ENCODE data around the gene ZNF354B. TPM values are rescaled to one million over a fixed set of nuclear protein-coding genes. Genes with fewer than 3 reads are reported as not detected.

The ZNF354B gene
- total RNA-seq, result 12.3 and 14.1 TPM in 2 replicates

DNA sequence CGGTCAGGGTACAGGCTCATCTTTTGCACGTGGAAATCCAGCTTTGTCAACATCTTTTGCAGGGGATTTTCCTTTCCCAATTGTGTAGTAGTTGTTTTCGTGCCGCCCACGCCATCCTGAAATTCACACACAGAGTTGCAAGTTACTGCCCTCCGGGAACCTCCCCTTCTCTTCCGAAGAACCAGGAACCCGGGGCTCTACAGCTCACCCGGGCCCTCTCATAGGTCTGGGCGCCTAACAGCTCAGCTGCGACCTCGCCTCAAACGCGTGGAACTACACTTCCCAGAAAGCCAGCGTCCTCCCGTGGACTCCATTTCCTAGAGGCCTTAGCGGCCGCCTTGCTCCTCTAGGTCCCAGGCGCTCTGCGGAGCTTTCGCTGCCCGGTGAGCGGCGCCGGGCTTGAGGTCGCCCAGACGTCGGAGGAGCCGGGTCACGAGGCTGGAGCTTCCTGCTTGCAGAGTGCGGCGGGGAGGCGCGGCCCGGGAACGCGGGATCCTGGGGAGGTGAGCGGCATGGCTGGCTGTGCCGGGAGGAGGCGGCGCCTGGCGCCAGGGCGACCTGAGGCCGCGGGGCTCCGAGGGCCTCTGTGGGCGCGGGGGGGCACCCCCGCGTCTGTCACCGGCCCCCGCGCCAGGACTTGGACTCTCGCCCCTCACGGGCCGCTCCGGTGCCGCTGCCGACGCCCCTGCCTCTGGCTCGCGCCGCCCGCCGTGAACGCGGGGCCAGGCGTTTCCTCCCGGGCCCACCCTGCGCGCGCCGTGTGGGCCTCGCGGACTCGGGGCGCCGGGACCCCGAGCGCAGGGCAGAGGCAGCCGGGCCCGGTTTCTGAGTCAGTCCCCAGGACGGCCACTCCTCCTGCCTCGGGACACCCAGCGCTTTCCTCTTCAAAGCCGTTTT, at the start of gene ZNF354B:
TSS of gene ZNF354B (plus strand) at position 329 of the 897 bp plus-strand sequence. CDS start 1,095 bp downstream, outside the sequence.
- H3K9me3 ChIP-seq (ENCODE audit: low read depth, low read length), result no peaks in the 10 kb centered on the region
- peak within 1 kb of the TSS; percentile 87 for H2AFZ ChIP-seq (ENCODE audit: low read length)
- peaks cover 6% of the 10 kb centered on the region for H4K20me1 ChIP-seq (ENCODE audit: insufficient read depth, low read length)
- TF ChIP-seq, protein P1, sequence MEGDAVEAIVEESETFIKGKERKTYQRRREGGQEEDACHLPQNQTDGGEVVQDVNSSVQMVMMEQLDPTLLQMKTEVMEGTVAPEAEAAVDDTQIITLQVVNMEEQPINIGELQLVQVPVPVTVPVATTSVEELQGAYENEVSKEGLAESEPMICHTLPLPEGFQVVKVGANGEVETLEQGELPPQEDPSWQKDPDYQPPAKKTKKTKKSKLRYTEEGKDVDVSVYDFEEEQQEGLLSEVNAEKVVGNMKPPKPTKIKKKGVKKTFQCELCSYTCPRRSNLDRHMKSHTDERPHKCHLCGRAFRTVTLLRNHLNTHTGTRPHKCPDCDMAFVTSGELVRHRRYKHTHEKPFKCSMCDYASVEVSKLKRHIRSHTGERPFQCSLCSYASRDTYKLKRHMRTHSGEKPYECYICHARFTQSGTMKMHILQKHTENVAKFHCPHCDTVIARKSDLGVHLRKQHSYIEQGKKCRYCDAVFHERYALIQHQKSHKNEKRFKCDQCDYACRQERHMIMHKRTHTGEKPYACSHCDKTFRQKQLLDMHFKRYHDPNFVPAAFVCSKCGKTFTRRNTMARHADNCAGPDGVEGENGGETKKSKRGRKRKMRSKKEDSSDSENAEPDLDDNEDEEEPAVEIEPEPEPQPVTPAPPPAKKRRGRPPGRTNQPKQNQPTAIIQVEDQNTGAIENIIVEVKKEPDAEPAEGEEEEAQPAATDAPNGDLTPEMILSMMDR (IDR thresholded peaks at IDR 0.05; ENCODE audit: extremely low read depth, low read depth, low read length), result no peak
- H3K79me2 ChIP-seq (ENCODE audit: insufficient read depth, low read length), result peaks cover 30% of the 10 kb centered on the region
- peak within 1 kb of the TSS; percentile 82 for H3K4me2 ChIP-seq (ENCODE audit: insufficient read depth, low read length)
- H3K4me1 ChIP-seq (ENCODE audit: insufficient read depth, low read length), result peaks cover 5% of the 10 kb centered on the region
- no peaks in the 10 kb centered on the region for H3K27me3 ChIP-seq (ENCODE audit: insufficient read depth, low read length)
- peak within 1 kb of the TSS; percentile 84 for H3K4me3 ChIP-seq (ENCODE audit: insufficient read depth, low read length)
- H3K27ac ChIP-seq (ENCODE audit: low read depth, low read length), result peak within 1 kb of the TSS; percentile 60
- H3K36me3 ChIP-seq (ENCODE audit: insufficient read depth, low read length), result peaks cover 10% of the 10 kb centered on the region
- peak; percentile 98 for DNase-seq (ENCODE audit: insufficient read length, low spot score, missing footprints)

DNA sequence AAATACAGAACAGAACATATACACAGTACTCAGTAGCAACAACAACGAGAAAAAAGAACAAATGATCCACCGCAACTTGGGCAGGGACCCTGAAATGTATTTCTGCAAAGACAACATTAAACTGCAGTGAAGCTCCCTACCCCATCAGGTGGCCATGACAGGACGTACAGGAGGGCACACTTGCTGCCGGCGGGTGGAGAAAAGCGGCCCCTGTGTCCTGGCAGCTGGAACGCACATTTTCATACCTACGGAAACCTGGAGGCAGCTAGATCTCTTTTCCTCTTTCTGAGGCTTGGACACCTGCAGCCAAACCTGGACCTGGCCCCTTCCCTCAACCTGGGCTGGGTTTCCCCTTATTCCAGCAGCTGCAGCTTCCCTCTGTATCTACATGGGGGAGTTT, 42.2 kb upstream of the ZNF354B start:
- no peak for DNase-seq (ENCODE audit: insufficient read length, low spot score, missing footprints)
- no peaks in the 10 kb centered on the region for H4K20me1 ChIP-seq (ENCODE audit: insufficient read depth, low read length)
- no peaks in the 10 kb centered on the region for H3K79me2 ChIP-seq (ENCODE audit: insufficient read depth, low read length)
- H3K4me1 ChIP-seq (ENCODE audit: insufficient read depth, low read length), result no peaks in the 10 kb centered on the region
- no peaks in the 10 kb centered on the region for H3K9me3 ChIP-seq (ENCODE audit: low read depth, low read length)
- H3K27me3 ChIP-seq (ENCODE audit: insufficient read depth, low read length), result no peaks in the 10 kb centered on the region
- H2AFZ ChIP-seq (ENCODE audit: low read length), result no peak overlapping the region
- H3K4me2 ChIP-seq (ENCODE audit: insufficient read depth, low read length), result no peak overlapping the region
- H3K36me3 ChIP-seq (ENCODE audit: insufficient read depth, low read length), result no peaks in the 10 kb centered on the region
- H3K27ac ChIP-seq (ENCODE audit: low read depth, low read length), result no peak overlapping the region
- no peak overlapping the region for H3K4me3 ChIP-seq (ENCODE audit: insufficient read depth, low read length)
- TF ChIP-seq, protein P1 (IDR thresholded peaks at IDR 0.05; ENCODE audit: extremely low read depth, low read depth, low read length), result no peak

DNA sequence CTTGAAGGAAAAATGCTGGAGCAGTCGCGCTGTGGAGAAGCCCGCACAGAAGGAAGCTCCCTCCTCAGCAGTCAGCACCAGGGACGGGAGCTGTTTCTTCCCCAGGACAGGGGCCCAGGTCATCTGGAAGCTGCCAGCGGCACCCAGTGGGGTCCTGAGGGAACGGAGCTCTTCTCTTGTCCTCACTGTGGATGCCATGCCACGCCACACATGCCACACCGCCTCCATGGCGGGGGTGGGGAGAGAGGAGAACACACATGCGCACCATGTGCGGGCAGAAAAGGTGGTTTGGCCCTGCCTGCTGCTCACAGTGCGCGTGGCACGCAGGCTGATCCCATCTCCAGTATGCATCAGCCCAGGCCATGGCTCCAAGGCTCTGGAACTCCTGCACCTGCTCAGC, 41.7 kb upstream of the ZNF354B start:
- Histone ChIP-seq H3K79me2 (ENCODE audit: insufficient read depth, low read length) (no peaks in the 10 kb centered on the region), H3K36me3 (ENCODE audit: insufficient read depth, low read length) (no peaks in the 10 kb centered on the region), H2AFZ (ENCODE audit: low read length) (no peak overlapping the region), H3K9me3 (ENCODE audit: low read depth, low read length) (no peaks in the 10 kb centered on the region), H3K27me3 (ENCODE audit: insufficient read depth, low read length) (no peaks in the 10 kb centered on the region), H3K4me3 (ENCODE audit: insufficient read depth, low read length) (no peak overlapping the region), H4K20me1 (ENCODE audit: insufficient read depth, low read length) (no peaks in the 10 kb centered on the region), H3K27ac (ENCODE audit: low read depth, low read length) (no peak overlapping the region), H3K4me1 (ENCODE audit: insufficient read depth, low read length) (no peaks in the 10 kb centered on the region), H3K4me2 (ENCODE audit: insufficient read depth, low read length) (no peak overlapping the region)
- TF ChIP-seq, protein P1 (IDR thresholded peaks at IDR 0.05; ENCODE audit: extremely low read depth, low read depth, low read length), result no peak
- DNase-seq (ENCODE audit: insufficient read length, low spot score, missing footprints), result no peak

DNA sequence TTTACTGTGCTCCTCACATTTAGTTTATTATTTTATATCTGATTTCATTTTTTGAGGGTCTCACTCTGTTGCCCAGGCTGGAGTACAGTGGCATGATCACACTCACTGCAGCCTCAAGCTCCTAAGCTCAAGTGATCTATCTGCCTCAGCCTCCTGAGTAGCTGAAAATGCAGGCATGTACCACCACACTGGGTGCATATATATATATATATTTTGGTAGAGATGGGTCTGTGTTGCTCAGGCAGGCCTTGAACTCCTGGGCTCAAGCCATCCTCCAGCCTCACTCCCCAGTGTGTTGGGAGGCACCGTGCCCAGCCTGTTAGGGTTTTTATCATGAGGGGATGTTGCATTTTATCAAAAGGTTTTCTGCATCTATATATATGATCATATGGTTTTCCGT, 39.8 kb upstream of the ZNF354B start:
- DNase-seq (ENCODE audit: insufficient read length, low spot score, missing footprints), result no peak
- no peaks in the 10 kb centered on the region for H3K4me1 ChIP-seq (ENCODE audit: insufficient read depth, low read length)
- no peaks in the 10 kb centered on the region for H3K9me3 ChIP-seq (ENCODE audit: low read depth, low read length)
- H3K79me2 ChIP-seq (ENCODE audit: insufficient read depth, low read length), result no peaks in the 10 kb centered on the region
- H3K4me2 ChIP-seq (ENCODE audit: insufficient read depth, low read length), result no peak overlapping the region
- H3K27ac ChIP-seq (ENCODE audit: low read depth, low read length), result no peak overlapping the region
- no peaks in the 10 kb centered on the region for H3K27me3 ChIP-seq (ENCODE audit: insufficient read depth, low read length)
- TF ChIP-seq, protein P1 (IDR thresholded peaks at IDR 0.05; ENCODE audit: extremely low read depth, low read depth, low read length), result no peak
- no peak overlapping the region for H2AFZ ChIP-seq (ENCODE audit: low read length)
- no peak overlapping the region for H3K4me3 ChIP-seq (ENCODE audit: insufficient read depth, low read length)
- H3K36me3 ChIP-seq (ENCODE audit: insufficient read depth, low read length), result no peaks in the 10 kb centered on the region
- no peaks in the 10 kb centered on the region for H4K20me1 ChIP-seq (ENCODE audit: insufficient read depth, low read length)
